GM18909 (cell line): ENCODE results near the gene C1QTNF2.

ENCODE experiments used
- ATAC-seq: cut with Tn5 transposase; IDR thresholded peaks from one replicate; pipeline ENCODE4 v1.9.1; 2021; ENCODE audit warnings: mild to moderate bottlenecking; ENCODE audit not compliant: unreplicated experiment, poor library complexity

C1QTNF2 gene

DNA sequence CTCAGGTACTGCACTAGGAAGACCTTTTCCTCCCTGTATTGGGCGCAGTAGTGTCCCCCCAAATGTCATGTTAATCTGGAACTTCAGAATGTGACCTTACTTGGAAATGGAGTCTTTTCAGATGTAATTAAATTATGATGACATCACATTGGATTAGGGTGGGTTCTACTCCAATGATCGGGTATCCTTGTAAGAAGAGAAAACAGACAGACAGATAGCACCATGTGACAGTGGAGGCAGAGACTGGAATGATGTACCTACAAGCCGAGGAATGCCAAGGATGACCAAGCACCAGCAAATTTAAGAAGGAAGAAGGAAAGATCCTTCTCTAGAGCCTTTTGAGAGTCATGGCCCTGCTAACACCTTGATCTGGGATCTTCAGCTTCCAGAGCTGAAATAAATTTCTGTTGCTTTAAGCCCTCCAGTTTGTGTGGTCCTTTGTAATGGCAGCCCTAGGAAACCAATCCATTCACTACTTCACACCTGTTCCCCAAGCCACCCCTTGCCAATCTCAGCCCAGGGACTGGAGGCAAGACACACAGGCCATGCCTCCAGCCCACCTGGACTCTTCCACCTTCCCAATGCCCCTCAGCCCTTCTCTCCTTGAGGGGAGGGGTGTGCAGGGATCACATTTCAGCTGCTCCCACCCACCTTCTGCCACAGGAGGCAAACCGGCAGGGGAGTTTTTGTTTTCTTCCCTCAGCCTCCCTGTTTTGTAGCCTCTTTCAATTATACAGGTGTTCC, 59.7 kb downstream of the C1QTNF2 start:
- no peak for ATAC-seq

DNA sequence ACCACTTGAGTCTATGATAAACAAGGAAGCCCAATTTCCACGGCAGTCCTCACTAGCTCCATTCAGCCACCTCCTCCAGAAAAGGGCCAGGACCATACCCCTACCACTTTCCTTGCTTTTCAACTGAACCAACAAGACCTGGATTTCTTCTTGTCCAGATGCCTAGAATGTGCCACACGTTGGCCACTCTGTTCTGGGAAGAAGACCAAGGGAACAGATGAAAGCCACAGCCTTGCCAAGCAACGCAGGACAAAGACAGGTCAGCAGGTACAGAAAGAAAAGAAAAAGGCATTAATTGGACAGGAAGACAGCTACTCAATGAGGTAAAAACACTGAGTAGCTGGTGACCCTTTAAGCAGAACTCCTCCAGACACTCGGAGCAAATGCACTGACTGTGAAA, 60.3 kb downstream of the C1QTNF2 start:
- ATAC-seq, result no peak

DNA sequence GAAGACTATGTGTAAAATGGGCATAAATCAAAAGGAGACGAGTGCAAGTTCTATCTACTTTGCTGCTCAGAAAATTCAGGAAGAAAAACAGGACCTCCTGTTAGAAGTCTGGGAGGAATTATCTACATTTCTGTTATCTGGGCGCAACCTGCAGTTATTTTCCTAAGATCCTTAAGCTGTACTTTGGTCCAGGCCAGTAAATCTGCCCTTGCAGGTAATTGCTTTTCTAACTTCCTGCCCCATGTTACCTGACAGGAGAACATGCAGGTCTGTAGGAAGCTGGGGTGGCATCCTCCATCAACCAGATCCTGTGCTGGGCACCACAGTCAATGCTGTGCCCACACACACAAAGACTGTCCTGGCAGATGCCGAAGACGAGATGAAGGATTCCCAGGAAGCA, 63.7 kb downstream of the C1QTNF2 start:
- ATAC-seq, result no peak

DNA sequence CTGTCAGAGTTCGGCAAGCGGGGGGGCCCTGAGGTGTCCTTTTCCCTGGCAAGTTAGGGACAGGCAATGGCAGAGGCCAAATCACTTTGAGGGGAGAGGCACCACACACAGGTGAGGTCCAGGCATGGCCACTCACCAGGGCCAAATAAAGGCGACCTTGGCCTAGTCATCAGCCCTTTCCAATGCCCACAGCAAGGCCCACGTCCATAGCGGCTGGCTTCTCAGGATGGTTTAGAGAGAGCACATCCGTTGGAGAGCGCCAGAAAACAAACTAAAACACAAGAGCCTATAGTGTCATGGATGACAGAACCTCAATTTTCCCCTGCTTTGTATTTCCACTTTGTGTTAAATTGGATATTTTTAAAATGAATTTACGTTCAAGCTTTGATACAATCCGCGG, 65.1 kb downstream of the C1QTNF2 start:
- no peak for ATAC-seq

DNA sequence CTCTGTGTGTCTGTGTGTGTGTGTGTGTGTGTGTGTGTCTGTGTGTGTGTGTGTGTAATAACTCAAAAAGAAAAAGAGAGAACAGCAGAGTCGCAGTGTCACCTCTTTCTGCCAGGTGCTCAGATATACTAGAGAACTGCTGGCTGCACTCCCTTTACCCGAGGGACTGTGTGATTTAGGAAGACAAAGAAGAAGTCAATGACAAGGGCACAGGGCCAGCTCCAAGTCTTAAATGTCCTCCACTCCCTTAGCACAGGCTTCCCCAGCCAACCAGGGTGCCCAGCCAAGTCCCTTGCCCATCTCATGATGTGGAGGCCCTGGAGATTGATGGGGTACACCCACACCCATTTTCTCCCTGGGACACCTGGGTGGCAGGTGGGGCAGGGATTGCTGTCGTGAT, 66.7 kb downstream of the C1QTNF2 start:
- ATAC-seq, result no peak

DNA sequence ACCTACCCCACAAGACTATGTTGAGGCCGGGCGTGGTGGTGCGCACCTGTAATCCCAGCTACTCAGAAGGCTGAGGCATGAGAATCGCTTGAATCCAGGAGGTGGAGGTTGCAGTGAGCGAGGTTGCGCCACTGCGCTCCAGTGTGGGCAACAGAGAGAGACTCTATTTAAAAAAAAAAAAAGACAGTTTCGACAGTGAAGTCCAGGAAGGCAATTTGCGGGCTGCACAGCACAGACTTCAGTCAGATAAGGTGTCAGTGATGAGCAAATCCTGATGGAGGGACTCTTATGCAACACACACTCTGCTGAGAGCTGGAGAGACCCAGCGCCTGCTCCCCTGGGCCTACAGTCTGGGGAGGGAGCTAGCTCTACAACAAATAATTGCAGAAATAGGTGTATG, 72.2 kb downstream of the C1QTNF2 start:
- no peak for ATAC-seq

DNA sequence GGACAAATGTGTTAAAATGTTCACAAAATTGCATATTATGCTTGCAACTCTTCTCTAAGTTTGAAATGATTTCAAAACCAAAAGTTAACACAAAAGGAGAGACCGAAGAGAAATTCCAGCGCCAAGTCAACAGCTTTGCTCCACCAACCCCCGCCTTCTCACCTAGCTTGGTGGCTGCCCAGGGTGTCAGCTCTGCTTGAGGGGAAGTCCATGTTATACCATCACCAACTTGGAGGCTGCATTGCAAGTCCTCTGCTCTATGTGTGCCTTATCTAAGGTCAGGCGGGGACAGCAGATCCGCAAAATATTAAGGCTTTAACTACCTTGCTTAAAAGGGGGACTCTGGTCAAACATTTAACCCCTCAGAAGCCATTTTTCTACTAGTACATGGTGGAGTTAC, 72.7 kb downstream of the C1QTNF2 start:
- no peak for ATAC-seq
